GM21526 (cell line): Measurements from ENCODE around the gene SMAD3.
"Not testable (repeated sequence)": the region's sequence is repeated elsewhere in the genome, so short reads cannot be mapped to it uniquely, and the experiment has no call there.

Experiments
- ATAC-seq: cut with Tn5 transposase; IDR thresholded peaks from one replicate; pipeline ENCODE4 v1.9.1; 2021; ENCODE audit warnings: moderate library complexity; ENCODE audit not compliant: unreplicated experiment, low FRiP score

SMAD3 gene

GRCh38 chr15:67061811-67062368, 3.5 kb upstream of the SMAD3 start:
- ATAC-seq, result no peak

- ATAC-seq, result no peak
Observed at GRCh38 chr15:67062369-67062985, 2.9 kb upstream of the SMAD3 start.

- no peak for ATAC-seq
Observed at GRCh38 chr15:67063689-67064606, 1.5 kb upstream of the SMAD3 start.

- peak; percentile 31 for ATAC-seq
Observed at GRCh38 chr15:67064607-67065530, 533 bp upstream of the SMAD3 start.

- ATAC-seq, result peak; percentile 17
Observed at GRCh38 chr15:67066041-67066958, 898 bp downstream of the SMAD3 start.

GRCh38 chr15:67066959-67067853, 1.8 kb downstream of the SMAD3 start:
- ATAC-seq, result no peak

GRCh38 chr15:67067930-67068551, 2.6 kb downstream of the SMAD3 start:
- no peak for ATAC-seq

- ATAC-seq, result no peak
Observed at GRCh38 chr15:67068710-67069400, 3.5 kb downstream of the SMAD3 start.

- no peak for ATAC-seq
Observed at GRCh38 chr15:67070150-67070549, 4.7 kb downstream of the SMAD3 start.

- ATAC-seq, result no peak
Observed at GRCh38 chr15:67070892-67071664, 5.7 kb downstream of the SMAD3 start.

GRCh38 chr15:67072442-67072841, 7.0 kb downstream of the SMAD3 start:
- ATAC-seq, result no peak

GRCh38 chr15:67072958-67073357, 7.6 kb downstream of the SMAD3 start:
- ATAC-seq, result no peak

GRCh38 chr15:67074886-67075229, 9.5 kb downstream of the SMAD3 start:
- ATAC-seq, result no peak

GRCh38 chr15:67075555-67076135, 10.2 kb downstream of the SMAD3 start:
- ATAC-seq, result not testable (repeated sequence)

- ATAC-seq, result no peak
Observed at GRCh38 chr15:67076147-67076843, 10.9 kb downstream of the SMAD3 start.
